NOMO-1 (cell line): ENCODE data around the gene DDN.

ENCODE experiments used
- DNase-seq, 2 experiments: peaks; one replicate each; lab custom pipeline; 2025; ENCODE audit not compliant: unreplicated experiment in 2 of 2; lab: John Stamatoyannopoulos, UW

DDN gene

DNA sequence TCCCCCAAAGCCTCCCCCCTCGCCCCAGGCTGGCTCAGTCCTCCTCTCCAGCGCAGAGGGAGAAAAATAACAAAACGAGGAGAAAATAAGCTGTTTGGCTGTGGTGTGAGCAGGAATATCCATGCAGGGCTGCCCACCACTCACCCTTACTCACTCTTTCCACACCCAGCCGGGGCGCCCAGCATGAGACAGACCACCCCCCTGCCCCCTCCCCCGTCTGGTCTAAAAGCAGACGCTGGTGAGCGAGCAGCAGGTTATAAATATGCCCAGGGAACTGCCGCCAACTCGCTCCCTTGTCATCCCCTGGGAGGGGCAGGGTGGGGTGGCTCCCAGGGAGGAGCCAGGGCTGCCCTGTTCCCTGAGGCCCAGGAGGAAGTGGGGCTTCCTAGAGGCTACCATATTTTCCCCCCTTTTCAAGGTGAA is 13.7 kb downstream of the DDN start:
- no peak for DNase-seq

DNA sequence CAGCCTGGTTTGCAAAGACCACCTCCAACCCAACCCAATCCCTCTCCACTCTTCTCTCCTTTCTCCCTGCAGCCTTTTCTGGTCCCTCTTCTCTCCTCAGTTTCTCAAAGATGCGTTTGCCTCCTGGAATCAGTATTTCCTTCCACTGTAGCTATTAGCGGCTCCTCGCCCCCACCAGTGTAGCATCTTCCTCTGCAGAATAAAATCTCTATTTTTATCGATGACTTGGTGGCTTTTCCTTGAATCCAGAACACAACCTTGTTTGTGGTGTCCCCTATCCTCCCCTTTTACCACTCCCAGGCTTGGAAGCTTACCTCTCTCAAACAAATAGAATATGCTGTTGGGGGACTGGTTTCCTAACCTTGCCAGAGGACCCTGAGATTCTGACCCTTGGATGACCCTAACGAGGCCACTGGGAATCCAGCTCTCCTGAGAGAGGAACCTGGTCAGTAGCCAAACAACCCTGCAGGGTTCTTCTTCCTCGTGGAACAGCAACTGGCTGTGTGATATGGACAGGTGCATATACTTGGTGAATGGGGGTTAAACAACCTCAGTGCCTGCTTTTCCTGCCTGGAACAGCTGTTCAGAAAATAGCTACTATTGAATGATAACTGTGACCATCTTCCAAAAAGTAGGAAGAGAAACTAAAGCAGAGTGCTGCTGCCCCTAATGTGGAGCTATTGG is 16.6 kb downstream of the DDN start:
- no peak for DNase-seq

DNA sequence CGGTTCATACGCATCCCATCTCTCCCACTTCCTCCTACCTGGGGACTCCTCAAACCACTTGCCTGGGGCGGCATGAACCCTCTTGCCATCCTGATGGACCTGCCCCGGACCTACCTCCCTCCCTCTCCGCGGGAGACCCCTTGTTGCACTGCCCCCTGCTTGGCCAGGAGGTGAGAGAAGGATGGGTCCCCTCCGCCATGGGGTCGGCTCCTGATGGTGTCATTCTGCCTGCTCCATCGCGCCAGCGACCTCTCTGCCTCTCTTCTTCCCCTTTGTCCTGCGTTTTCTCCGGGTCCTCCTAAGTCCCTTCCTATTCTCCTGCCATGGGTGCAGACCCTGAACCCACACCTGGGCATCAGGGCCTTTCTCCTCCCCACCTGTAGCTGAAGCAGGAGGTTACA is 17.4 kb downstream of the DDN start:
- no peak for DNase-seq

DNA sequence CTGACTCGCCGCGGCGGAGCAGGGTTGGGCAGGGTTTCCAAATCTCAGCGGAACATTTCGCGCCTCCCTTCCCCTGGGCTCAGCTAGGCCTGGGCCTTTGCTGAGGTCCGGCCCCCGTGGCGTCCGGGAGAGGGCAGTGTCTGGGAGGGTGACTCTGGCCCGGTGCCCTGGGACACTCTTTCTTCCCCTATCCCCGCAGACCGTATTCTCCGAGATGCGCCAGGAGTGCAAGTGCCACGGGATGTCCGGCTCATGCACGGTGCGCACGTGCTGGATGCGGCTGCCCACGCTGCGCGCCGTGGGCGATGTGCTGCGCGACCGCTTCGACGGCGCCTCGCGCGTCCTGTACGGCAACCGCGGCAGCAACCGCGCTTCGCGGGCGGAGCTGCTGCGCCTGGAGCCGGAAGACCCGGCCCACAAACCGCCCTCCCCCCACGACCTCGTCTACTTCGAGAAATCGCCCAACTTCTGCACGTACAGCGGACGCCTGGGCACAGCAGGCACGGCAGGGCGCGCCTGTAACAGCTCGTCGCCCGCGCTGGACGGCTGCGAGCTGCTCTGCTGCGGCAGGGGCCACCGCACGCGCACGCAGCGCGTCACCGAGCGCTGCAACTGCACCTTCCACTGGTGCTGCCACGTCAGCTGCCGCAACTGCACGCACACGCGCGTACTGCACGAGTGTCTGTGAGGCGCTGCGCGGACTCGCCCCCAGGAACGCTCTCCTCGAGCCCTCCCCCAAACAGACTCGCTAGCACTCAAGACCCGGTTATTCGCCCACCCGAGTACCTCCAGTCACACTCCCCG is 18.0 kb downstream of the DDN start:
- DNase-seq: peak in 1 of 2 experiments; percentile 12

DNA sequence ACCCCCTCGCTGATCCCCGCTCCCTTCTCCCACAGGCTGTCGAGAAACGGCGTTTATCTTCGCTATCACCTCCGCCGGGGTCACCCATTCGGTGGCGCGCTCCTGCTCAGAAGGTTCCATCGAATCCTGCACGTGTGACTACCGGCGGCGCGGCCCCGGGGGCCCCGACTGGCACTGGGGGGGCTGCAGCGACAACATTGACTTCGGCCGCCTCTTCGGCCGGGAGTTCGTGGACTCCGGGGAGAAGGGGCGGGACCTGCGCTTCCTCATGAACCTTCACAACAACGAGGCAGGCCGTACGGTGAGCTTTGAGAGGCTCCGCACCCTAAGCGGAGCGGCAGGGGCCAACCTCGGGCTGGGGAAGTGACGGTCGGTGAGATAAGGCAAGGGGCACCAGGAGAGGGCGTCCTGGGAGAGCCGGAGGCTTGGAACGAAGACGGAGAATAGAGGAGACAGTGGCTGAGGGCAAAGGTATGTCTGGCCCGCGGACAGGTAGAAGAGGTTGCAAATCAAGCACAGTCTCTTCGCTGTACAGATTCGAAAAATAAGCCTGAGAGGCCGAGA is 18.7 kb downstream of the DDN start:
- DNase-seq: peak; percentile 27 to 40

DNA sequence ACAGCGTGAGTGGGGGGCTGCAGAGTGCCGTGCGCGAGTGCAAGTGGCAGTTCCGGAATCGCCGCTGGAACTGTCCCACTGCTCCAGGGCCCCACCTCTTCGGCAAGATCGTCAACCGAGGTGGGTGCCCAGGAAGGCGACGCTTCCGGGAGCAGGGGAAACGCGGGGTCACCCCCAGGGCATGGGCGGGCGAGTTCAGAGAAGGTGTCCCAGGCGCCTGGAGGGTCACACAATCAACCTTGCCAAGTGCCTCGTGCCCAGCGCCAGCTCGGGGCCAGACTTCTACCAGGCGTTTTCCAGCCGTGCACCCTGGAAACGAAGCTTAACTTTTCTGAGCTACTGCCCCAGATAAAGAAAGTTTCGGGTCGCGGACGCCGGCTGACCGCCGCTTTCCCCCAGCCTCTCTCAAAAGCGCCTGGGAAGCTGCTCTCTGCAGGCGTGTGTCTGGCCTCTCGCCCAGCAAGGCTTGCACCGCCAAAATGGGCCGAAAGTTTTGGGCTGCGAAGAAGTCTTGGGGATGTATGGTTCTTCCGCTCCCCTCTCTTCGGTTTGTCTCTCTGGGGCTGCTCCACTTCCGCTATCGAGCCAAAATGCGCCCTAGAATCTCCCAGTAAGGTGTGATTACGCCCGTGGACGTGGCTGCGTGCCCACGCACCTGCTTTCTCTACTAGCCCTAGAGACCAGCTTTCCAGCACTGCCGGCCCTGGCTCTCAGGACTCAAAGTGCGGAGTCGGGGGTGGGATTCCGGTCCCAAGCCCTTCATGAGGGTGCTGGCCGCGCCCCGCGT is 19.4 kb downstream of the DDN start:
- peak in 1 of 2 experiments; percentile 13 for DNase-seq

- no peak for DNase-seq
Observed at GRCh38 chr12:48978741-48979601, 20.2 kb downstream of the DDN start.

- no peak for DNase-seq
Observed at GRCh38 chr12:48978291-48978740, 20.9 kb downstream of the DDN start, which contains the start of gene WNT1. WNT1 (plus strand) TSS chr12:48978322; CDS start chr12:48978651, 329 bp downstream.

DNA sequence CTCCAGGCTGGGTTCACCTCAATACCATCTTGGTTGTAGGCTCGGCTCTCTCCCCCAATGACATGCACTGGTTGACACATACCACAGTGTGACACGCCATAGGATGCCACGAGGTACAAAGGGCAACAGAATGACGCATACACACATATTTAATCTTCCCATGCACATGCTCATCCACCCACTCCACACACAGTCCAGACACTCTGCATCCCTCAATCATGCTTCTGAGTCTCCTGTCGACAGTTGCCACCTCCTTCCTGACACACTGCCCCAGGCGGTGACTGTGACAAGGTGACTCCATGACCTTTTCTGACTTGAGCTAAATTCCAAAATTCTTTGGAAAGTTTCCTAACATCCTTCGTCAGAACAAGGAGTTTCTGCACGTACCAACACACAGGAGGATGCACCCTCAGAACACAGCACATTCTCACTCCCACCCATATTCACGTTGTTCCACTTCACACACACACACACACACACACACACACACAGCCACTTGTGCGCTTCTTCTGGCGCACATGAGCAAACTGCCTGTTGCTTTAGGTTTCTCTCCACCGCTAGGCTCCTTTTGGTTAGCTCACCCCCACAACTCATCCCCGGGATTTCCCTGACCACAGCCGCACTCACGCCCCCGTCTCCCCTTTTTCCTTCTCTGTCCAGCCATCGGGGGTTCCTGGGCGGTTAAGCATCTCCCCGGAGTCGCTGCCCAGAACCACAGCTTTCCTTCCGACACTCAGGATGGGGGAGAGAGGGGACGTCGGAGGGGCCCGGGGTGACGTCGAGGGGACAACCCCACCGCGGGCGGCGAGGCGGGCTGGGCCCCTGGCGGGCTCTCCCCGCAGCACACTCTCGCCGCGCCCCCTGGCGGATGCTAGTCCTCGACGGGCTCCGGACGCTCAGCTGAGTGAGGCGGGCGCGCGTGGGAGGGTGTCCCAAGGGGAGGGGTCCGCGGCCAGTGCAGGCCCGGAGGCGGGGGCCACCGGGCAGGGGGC is 21.6 kb downstream of the DDN start:
- DNase-seq: peak; percentile 27 to 66

GRCh38 chr12:48973941-48974673 is 25.1 kb downstream of the DDN start:
- DNase-seq: no peak

- no peak for DNase-seq
Observed at GRCh38 chr12:48973531-48973930, 25.6 kb downstream of the DDN start.

DNA sequence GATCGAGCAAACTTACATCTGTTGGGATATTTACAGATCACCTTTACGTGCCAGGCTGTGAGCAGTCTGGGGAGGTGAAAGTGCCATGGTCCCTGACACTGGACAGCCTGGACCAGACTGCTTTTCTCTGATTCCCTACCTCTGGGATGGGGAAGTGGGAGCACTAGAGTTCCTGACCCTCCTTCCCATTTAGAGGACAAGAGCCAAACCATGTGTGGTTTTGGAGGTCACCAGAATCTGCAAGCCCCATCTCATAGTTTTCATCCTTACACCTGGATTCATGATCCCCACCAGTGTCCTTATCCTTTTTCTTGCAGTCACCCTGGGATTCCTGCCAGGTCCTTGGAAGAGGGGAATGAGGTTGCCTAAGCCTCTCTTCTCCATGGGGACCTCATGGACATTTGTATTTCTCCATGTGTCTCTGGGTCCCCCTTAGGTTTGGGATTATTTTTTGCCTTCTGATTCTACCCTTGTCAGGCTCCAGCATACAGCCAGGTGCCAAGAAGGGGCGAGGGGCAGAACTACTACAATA is 26.2 kb downstream of the DDN start:
- DNase-seq: no peak

GRCh38 chr12:48972213-48972951 is 26.8 kb downstream of the DDN start:
- DNase-seq: peak; percentile 65 to 81

DNA sequence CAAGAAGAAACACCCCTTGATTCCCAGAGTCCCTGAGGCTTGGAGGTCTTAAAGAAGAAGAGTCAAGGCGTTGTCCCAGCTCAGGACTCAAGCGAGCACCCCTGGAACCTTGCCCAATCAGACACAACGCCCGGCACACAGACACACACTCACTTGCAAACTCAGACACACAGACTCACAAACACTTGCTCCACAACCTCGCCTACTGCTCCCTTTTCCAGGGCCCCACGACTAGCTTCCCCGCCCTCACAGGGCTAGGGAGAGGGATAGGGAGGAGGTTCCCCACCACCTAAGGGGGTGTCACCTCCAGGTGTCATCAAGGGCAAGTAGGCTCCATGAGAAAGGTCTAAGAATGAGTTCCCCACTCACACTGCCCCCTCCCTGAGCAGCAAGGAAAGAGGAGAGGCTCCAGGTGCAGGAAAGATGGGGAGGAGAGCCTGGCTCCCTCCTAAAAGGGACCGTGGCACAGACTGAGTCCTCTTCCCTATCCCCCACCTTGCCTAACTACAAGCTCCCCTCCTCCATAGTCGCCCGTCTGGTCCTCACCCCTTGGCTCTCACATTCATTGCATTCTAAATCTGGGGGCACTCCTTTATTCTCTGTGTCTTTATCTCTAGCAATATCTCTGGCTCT is 28.4 kb downstream of the DDN start:
- no peak for DNase-seq

GRCh38 chr12:48969833-48970701 is 29.1 kb downstream of the DDN start:
- DNase-seq: no peak
